H9 (cell line): Measurements from ENCODE around the gene MS4A14. TPM values are rescaled to one million over a fixed set of nuclear protein-coding genes. Genes with fewer than 3 reads are reported as not detected.

Source experiments
- DNase-seq: peaks from one replicate; pipeline ENCODE4 v3.0.0-alpha.2; 2017
- H2AFZ ChIP-seq: one replicate; pipeline ENCODE4 v1.6.1; 2013; ENCODE audit warnings: mild to moderate bottlenecking, low read length, control low read depth, moderate library complexity
- H2AK5ac ChIP-seq: 2 replicates; pipeline ENCODE4 v1.6.1; 2013; ENCODE audit warnings: low read length, control low read depth, mixed read lengths; ENCODE audit not compliant: insufficient read length
- H2BK120ac ChIP-seq: one replicate; pipeline ENCODE4 v1.6.1; 2013; ENCODE audit warnings: low read depth, mild to moderate bottlenecking, low read length, control low read depth, inconsistent platforms; ENCODE audit not compliant: poor library complexity, severe bottlenecking
- H2BK12ac ChIP-seq: 2 replicates; pipeline ENCODE4 v1.6.1; 2013; ENCODE audit warnings: low read length, control low read depth, mixed read lengths, low read depth; ENCODE audit not compliant: insufficient read length
- H2BK15ac ChIP-seq: 2 replicates; pipeline ENCODE4 v1.6.1; 2013; ENCODE audit warnings: low read depth, low read length, control low read depth
- H2BK20ac ChIP-seq: one replicate; pipeline ENCODE4 v1.6.1; 2013; ENCODE audit warnings: low read depth, mild to moderate bottlenecking, low read length, control low read depth, inconsistent platforms; ENCODE audit not compliant: poor library complexity, severe bottlenecking
- H2BK5ac ChIP-seq: 2 replicates; pipeline ENCODE4 v1.6.1; 2013; ENCODE audit warnings: low read length, control low read depth, mixed read lengths; ENCODE audit not compliant: insufficient read length
- H3K14ac ChIP-seq: 2 replicates; pipeline ENCODE4 v1.6.1; 2013; ENCODE audit warnings: low read length, control low read depth; ENCODE audit not compliant: insufficient read depth
- H3K18ac ChIP-seq: 2 replicates; pipeline ENCODE4 v1.6.1; 2013; ENCODE audit warnings: low read depth, mild to moderate bottlenecking, mixed read lengths, low read length, control low read depth; ENCODE audit not compliant: insufficient read length
- H3K23ac ChIP-seq: 2 replicates; pipeline ENCODE4 v1.6.1; 2013; ENCODE audit warnings: low read length, control low read depth, mixed read lengths, low read depth; ENCODE audit not compliant: insufficient read length
- H3K23me2 ChIP-seq: 2 replicates; pipeline ENCODE4 v1.6.1; 2013; ENCODE audit warnings: low read depth, mild to moderate bottlenecking, mixed read lengths, low read length, control low read depth; ENCODE audit not compliant: insufficient read length, poor library complexity, severe bottlenecking
- H3K27ac ChIP-seq: 2 replicates; pipeline ENCODE4 v1.5.1; 2013; ENCODE audit warnings: low read length, control low read depth, mixed read lengths, low read depth; ENCODE audit not compliant: insufficient read length
- H3K27me3 ChIP-seq: 2 replicates; pipeline ENCODE4 v1.6.1; 2013; ENCODE audit warnings: low read length, control low read depth, inconsistent platforms; ENCODE audit not compliant: insufficient read depth
- H3K4ac ChIP-seq: 2 replicates; pipeline ENCODE4 v1.6.1; 2013; ENCODE audit warnings: low read depth, mild to moderate bottlenecking, control low read depth, inconsistent platforms, low read length, moderate library complexity
- H3K4me1 ChIP-seq: 2 replicates; pipeline ENCODE4 v1.6.1; 2013; ENCODE audit warnings: low read length, control low read depth, inconsistent platforms; ENCODE audit not compliant: insufficient read depth
- H3K4me2 ChIP-seq: 2 replicates; pipeline ENCODE4 v1.6.1; 2013; ENCODE audit warnings: low read length, control low read depth, mixed read lengths; ENCODE audit not compliant: insufficient read length, insufficient read depth
- H3K56ac ChIP-seq: 2 replicates; pipeline ENCODE4 v1.6.1; 2013; ENCODE audit warnings: low read depth, mild to moderate bottlenecking, mixed read lengths, low read length, control low read depth; ENCODE audit not compliant: insufficient read length
- H3K79me1 ChIP-seq: 2 replicates; pipeline ENCODE4 v1.6.1; 2013; ENCODE audit warnings: low read depth, mild to moderate bottlenecking, moderate library complexity, low read length, control low read depth, inconsistent platforms; ENCODE audit not compliant: insufficient read depth, poor library complexity, severe bottlenecking
- H3K79me2 ChIP-seq: 2 replicates; pipeline ENCODE4 v1.6.1; 2013; ENCODE audit warnings: low read length, control low read depth, inconsistent platforms; ENCODE audit not compliant: insufficient read depth
- H3K9ac ChIP-seq: 2 replicates; pipeline ENCODE4 v1.6.1; 2013; ENCODE audit warnings: low read length, control low read depth, mixed read lengths; ENCODE audit not compliant: insufficient read length; ENCODE audit errors: extremely low read depth
- H3K9me3 ChIP-seq: one replicate; pipeline ENCODE4 v1.6.1; 2013; ENCODE audit warnings: low read depth, low read length, inconsistent platforms; ENCODE audit not compliant: control insufficient read depth
- H3T11ph ChIP-seq: one replicate; pipeline ENCODE4 v1.6.1; 2013; ENCODE audit warnings: mild to moderate bottlenecking, low read length, control low read depth, inconsistent platforms
- H4K20me1 ChIP-seq: one replicate; pipeline ENCODE4 v1.6.1; 2013; ENCODE audit not compliant: control insufficient read depth, insufficient read length, insufficient read depth
- H4K5ac ChIP-seq: 2 replicates; pipeline ENCODE4 v1.6.1; 2013; ENCODE audit warnings: low read depth, mild to moderate bottlenecking, mixed read lengths, low read length, control low read depth; ENCODE audit not compliant: insufficient read length
- H4K8ac ChIP-seq: replicated peaks from 2 replicates; pipeline ENCODE4 v1.6.1; 2013; ENCODE audit warnings: low read length, control low read depth, mixed read lengths, low read depth; ENCODE audit not compliant: insufficient read length
- H4K91ac ChIP-seq: 2 replicates; pipeline ENCODE4 v1.6.1; 2013; ENCODE audit warnings: low read depth, mild to moderate bottlenecking, moderate library complexity, mixed read lengths, low read length, control low read depth; ENCODE audit not compliant: insufficient read length
- H3K27ac Mint-ChIP-seq, 3 experiments: 2 replicates in 2 of 3; 3 replicates in 1 of 3; pipeline ENCODE4 v1.8.0; 2020 to 2021; ENCODE audit warnings: mixed read lengths in 3 of 3, mild to moderate bottlenecking in 1 of 3, moderate library complexity in 1 of 3
- H3K27me3 Mint-ChIP-seq: 2 replicates; pipeline ENCODE4 v1.8.0; 2021; ENCODE audit warnings: low read depth, mild to moderate bottlenecking, moderate library complexity, mixed read lengths
- H3K36me3 Mint-ChIP-seq, 3 experiments: 2 replicates in 2 of 3; 3 replicates in 1 of 3; pipeline ENCODE4 v1.8.0; 2020 to 2021; ENCODE audit warnings: low read depth in 3 of 3, mixed read lengths in 3 of 3; ENCODE audit not compliant: insufficient read depth in 1 of 3
- H3K4me1 Mint-ChIP-seq, 2 experiments: 2 replicates each; pipeline ENCODE4 v1.8.0; 2020; ENCODE audit warnings: mixed read lengths in 2 of 2
- H3K4me3 Mint-ChIP-seq, 2 experiments: 2 replicates in 1 of 2; 3 replicates in 1 of 2; pipeline ENCODE4 v1.8.0; 2020 to 2021; ENCODE audit warnings: mild to moderate bottlenecking in 2 of 2, mixed read lengths in 2 of 2, moderate library complexity in 1 of 2
- H3K9me3 Mint-ChIP-seq, 2 experiments: 2 replicates in 1 of 2; 3 replicates in 1 of 2; pipeline ENCODE4 v1.8.0; 2020; ENCODE audit warnings: mild to moderate bottlenecking in 2 of 2, mixed read lengths in 2 of 2, moderate library complexity in 1 of 2
- CTCF ChIP-seq: fragments of 200-600 bp; sonication (generic); conservative IDR thresholded peaks from 3 replicates; pipeline ENCODE4 v1.8.0; 2021; ENCODE audit warnings: antibody characterized with exemption, mild to moderate bottlenecking
- WGBS: extraction: QIAGEN DNeasy Blood & Tissue Kit; methylation state at CpG from one replicate; pipeline ENCODE4 v1.1.7; 2013; ENCODE audit warnings: missing lambda C conversion rate, low lambda C conversion rate, mixed read lengths; ENCODE audit not compliant: insufficient read length; ENCODE audit errors: extremely low coverage; 5-methylcytosine and 5-hydroxymethylcytosine counted together
- total RNA-seq: library from RNA; stranded (reverse); gene quantifications from 2 replicates; pipeline ENCODE4 v1.2.1, GENCODE V29; 2021

MS4A14 gene
- total RNA-seq, 1 experiment from 2014 or later, result not detected

GRCh38 chr11:60393016-60393415 lies 3.2 kb upstream of the MS4A14 start:
- H3K9me3 ChIP-seq, result no peaks in the 10 kb centered on the region
- Mint-ChIP-seq H3K4me3 (no peak overlapping the region), H3K27me3 (no peaks in the 10 kb centered on the region), H3K4me1 (peaks cover 6 to 14% of the 10 kb centered on the region in 2 experiments), H3K9me3 (peaks cover 0 to 2% of the 10 kb centered on the region in 2 experiments; a peak in 1 of 5 replicates), H3K27ac (no peak overlapping the region), H3K36me3 (no peaks in the 10 kb centered on the region)
- H2AFZ ChIP-seq, result no peak overlapping the region
- no peak overlapping the region for H3K23ac ChIP-seq
- H4K8ac ChIP-seq, result no peak overlapping the region
- H3K79me1 ChIP-seq, result no peaks in the 10 kb centered on the region
- H3T11ph ChIP-seq, result no peak overlapping the region
- no peak overlapping the region for H2BK20ac ChIP-seq
- no peak for TF ChIP-seq CTCF
- no peak overlapping the region for H2BK15ac ChIP-seq
- no peaks in the 10 kb centered on the region for H3K4me1 ChIP-seq
- H3K27me3 ChIP-seq, result no peaks in the 10 kb centered on the region
- no peaks in the 10 kb centered on the region for H3K79me2 ChIP-seq
- no CpG with 5 or more reads among the region's 5 CpGs for WGBS
- H4K20me1 ChIP-seq, result no peaks in the 10 kb centered on the region
- H4K5ac ChIP-seq, result no peak overlapping the region
- H2BK5ac ChIP-seq, result no peak overlapping the region
- H2BK12ac ChIP-seq, result no peak overlapping the region
- DNase-seq, result no peak
- no peak overlapping the region for H3K14ac ChIP-seq
- no peak overlapping the region for H2AK5ac ChIP-seq
- H3K4ac ChIP-seq, result no peak overlapping the region
- no peak overlapping the region for H3K9ac ChIP-seq
- no peaks in the 10 kb centered on the region for H3K23me2 ChIP-seq
- H2BK120ac ChIP-seq, result no peak overlapping the region
- H4K91ac ChIP-seq, result no peak overlapping the region
- H3K56ac ChIP-seq, result no peak overlapping the region
- H3K4me2 ChIP-seq, result no peak overlapping the region
- no peak overlapping the region for H3K18ac ChIP-seq
- H3K27ac ChIP-seq, result no peak overlapping the region
